ENCODE results near the gene ROR2. TPM values are rescaled to one million over a fixed set of nuclear protein-coding genes. Genes with fewer than 3 reads are reported as not detected.
A peak's percentile ranks its signal among the peaks of the same experiment; 100 is the strongest.

ROR2 gene
- total RNA-seq, 4 donors from 2014 or later = 37.4 to 71.8 (median 59.4) TPM

DNA sequence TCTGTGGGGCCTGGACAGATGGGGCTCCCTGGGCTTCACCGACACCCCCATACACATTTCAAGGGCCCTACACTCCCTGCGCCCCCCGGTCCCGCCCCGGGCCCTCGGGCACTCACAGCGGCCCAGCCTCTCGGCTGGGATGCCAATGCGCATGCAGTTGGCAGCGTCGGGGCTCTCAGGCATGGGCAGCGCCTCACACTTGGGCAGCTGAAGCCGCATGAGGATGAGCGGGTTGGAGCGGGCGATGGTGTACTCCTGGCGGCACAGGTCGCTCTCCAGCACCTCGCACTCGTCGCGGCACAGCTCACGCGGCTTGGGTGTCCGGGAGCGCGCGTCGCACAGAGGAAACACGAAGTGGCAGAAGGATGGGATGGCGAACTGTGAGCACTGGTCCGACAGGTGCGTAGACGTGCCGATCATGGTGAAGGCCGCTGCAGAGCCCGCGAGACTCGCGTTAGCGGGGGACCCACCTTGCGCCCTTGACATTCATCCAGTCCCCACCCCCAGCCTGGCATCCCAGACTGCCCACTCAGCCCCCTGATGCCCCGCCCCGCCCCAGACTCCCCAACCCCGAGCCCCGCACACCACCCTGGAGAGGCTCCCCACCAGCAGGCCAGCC is 216.9 kb downstream of the ROR2 start:
- WGBS = 97% methylated on average over 35 of the region's 46 CpGs
- Histone ChIP-seq H3K4me1 (peaks cover 8 to 28% (median 25%) of the 10 kb centered on the region in 4 donors), H3K36me3 (peaks cover 0 to 48% (median 19%) of the 10 kb centered on the region in 4 donors), H3K9me3 (no peaks in the 10 kb centered on the region), H3K27me3 (no peaks in the 10 kb centered on the region), H3K27ac (replicated peaks in 1 of 4) (no peak overlapping the region), H3K4me3 (no peak overlapping the region)
- TF ChIP-seq, protein P1, sequence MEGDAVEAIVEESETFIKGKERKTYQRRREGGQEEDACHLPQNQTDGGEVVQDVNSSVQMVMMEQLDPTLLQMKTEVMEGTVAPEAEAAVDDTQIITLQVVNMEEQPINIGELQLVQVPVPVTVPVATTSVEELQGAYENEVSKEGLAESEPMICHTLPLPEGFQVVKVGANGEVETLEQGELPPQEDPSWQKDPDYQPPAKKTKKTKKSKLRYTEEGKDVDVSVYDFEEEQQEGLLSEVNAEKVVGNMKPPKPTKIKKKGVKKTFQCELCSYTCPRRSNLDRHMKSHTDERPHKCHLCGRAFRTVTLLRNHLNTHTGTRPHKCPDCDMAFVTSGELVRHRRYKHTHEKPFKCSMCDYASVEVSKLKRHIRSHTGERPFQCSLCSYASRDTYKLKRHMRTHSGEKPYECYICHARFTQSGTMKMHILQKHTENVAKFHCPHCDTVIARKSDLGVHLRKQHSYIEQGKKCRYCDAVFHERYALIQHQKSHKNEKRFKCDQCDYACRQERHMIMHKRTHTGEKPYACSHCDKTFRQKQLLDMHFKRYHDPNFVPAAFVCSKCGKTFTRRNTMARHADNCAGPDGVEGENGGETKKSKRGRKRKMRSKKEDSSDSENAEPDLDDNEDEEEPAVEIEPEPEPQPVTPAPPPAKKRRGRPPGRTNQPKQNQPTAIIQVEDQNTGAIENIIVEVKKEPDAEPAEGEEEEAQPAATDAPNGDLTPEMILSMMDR (IDR thresholded peaks at IDR 0.05) = no peak
- no peak for TF ChIP-seq POLR2AphosphoS5 (IDR thresholded peaks at IDR 0.05)
- TF ChIP-seq POLR2A (IDR thresholded peaks at IDR 0.05; ENCODE audit: low read depth) = no peak
- no peak for TF ChIP-seq EP300 (IDR thresholded peaks at IDR 0.05)
- intact Hi-C loops (cut with DNase I) = no loop called here
- no peak for DNase-seq (ENCODE audit: extremely low spot score)

DNA sequence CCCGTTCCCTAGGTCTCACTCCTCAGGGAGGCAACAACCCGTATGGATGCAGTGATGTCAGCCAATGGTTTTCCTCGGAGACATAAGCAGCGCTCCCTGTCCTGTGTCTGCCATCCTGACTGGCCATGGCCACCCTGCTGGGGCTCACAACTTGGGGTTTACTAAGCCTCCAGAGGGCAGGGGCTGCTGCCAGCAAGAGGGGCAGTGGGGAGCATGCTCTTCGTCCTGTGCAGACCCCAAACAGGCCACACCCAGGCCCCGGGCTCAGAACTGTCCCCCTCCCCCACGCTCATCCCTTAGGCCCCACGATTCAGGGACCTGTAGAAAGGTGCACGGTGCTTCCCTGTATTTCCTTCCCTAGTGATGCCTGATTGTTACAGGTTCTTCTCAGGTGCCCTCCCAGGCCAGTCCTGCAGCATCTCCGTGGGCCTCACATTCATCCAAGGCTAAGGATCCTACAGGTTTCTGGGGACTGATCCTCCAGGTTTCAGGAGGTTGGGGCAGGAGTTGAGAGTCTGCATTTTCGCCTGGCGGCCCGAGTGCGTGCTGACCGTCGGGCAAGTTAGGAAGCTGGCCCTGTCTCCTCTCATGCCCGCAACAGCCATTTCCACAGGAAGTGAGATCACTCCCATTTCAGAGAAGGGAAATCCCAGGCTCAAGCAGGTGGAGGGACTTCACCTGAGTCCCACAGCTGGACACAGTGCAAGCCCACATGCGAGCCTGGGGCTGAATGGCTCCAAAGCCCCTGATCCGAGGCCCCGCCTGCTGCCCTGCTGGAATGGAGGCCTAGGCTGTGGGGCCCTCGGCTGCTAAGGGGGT is 217.6 kb downstream of the ROR2 start:
- WGBS = 81% methylated on average over 18 of the region's 21 CpGs
- Histone ChIP-seq H3K9me3 (no peaks in the 10 kb centered on the region), H3K4me3 (no peak overlapping the region), H3K4me1 (peaks cover 8 to 35% (median 30%) of the 10 kb centered on the region in 4 donors), H3K27me3 (no peaks in the 10 kb centered on the region), H3K36me3 (peaks cover 0 to 48% (median 19%) of the 10 kb centered on the region in 4 donors), H3K27ac (replicated peaks in 1 of 4) (no peak overlapping the region)
- TF ChIP-seq POLR2A (IDR thresholded peaks at IDR 0.05; ENCODE audit: low read depth) (no peak), POLR2AphosphoS5 (IDR thresholded peaks at IDR 0.05) (no peak), EP300 (IDR thresholded peaks at IDR 0.05) (no peak)
- TF ChIP-seq, protein P1 (IDR thresholded peaks at IDR 0.05) = no peak
- DNase-seq (ENCODE audit: extremely low spot score) = no peak
- intact Hi-C loops (cut with DNase I) = no loop called here

DNA sequence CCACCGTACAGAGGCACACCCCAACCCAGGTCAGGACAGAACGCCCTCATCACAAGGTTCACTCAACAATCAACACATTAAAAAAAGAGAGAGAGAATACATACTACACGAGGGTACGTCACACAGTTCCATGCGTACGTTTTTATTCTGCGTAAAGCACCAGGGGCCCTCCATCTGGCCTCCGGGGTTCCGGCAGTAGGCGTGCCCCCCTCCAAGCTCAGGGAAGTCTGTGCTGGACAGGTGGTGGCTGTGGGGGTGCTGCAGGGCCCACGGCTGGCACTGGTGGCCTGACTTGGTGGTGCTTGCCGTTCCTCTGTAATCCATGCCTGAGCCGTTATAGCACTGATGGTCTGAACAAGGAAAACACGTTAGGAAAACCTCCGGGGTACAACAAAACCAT is 219.2 kb downstream of the ROR2 start:
- Histone ChIP-seq H3K27ac (replicated peaks in 1 of 4) (no peak overlapping the region), H3K36me3 (peaks cover 0 to 40% (median 16%) of the 10 kb centered on the region in 4 donors), H3K27me3 (no peaks in the 10 kb centered on the region), H3K4me3 (no peak overlapping the region), H3K9me3 (no peaks in the 10 kb centered on the region), H3K4me1 (peaks cover 8 to 39% (median 33%) of the 10 kb centered on the region in 4 donors)
- 91% methylated on average over 13 of the region's 15 CpGs for WGBS
- no peak for DNase-seq (ENCODE audit: extremely low spot score)
- intact Hi-C loops (cut with DNase I) = no loop called here
- TF ChIP-seq POLR2AphosphoS5 (IDR thresholded peaks at IDR 0.05) (no peak), EP300 (IDR thresholded peaks at IDR 0.05) (no peak), POLR2A (IDR thresholded peaks at IDR 0.05; ENCODE audit: low read depth) (no peak)
- TF ChIP-seq, protein P1 (IDR thresholded peaks at IDR 0.05) = no peak

DNA sequence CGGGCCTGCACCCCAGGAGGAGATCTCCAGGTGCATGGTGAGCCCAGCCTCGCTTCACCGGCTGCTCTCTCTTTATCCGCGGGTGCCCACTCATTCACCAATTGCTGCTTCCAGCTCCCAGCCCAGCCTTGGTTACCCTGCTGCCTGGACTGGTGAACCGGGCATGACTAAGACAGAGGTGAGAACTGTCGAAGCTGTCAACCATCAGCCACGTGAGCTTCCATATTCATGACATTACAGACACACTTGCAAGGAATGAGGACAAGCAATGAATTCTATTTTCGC is 220.5 kb downstream of the ROR2 start:
- no peak overlapping the region for H3K4me3 ChIP-seq
- no peaks in the 10 kb centered on the region for H3K9me3 ChIP-seq
- no peak for DNase-seq (ENCODE audit: extremely low spot score)
- H3K36me3 ChIP-seq = peaks cover 0 to 50% (median 24%) of the 10 kb centered on the region in 4 donors
- intact Hi-C loops (cut with DNase I) = loop anchor here (5.0 kb wide), 1 partner anchor 72 kb away; no protein-coding TSS in a partner anchor
- H3K27me3 ChIP-seq = no peaks in the 10 kb centered on the region
- H3K27ac ChIP-seq (replicated peaks in 1 of 4) = peak overlapping the region; percentile 51 to 67 (median 60)
- peaks cover 8 to 35% (median 31%) of the 10 kb centered on the region in 4 donors for H3K4me1 ChIP-seq
- 65% methylated on average over 3 of the region's 9 CpGs for WGBS
- TF ChIP-seq EP300 (IDR thresholded peaks at IDR 0.05) (no peak), POLR2AphosphoS5 (IDR thresholded peaks at IDR 0.05) (no peak), POLR2A (IDR thresholded peaks at IDR 0.05; ENCODE audit: low read depth) (no peak)
- TF ChIP-seq, protein P1 (IDR thresholded peaks at IDR 0.05) = no peak
